Measurements from ENCODE around the gene HIVEP3. TPM values are rescaled to one million over a fixed set of nuclear protein-coding genes. Genes with fewer than 3 reads are reported as not detected.

Gene HIVEP3
- total RNA-seq, 1 experiment from 2014 or later, result 11.0 TPM

- Histone ChIP-seq H3K36me3 (ENCODE audit: low read depth) (no peaks in the 10 kb centered on the region), H3K27ac (peak overlapping the region; percentile 75), H3K4me1 (replicated peaks; ENCODE audit: insufficient read depth) (peaks cover 57% of the 10 kb centered on the region), H3F3A (ENCODE audit: insufficient read depth, low read depth) (peaks cover 43% of the 10 kb centered on the region), H4K20me1 (ENCODE audit: insufficient read depth) (no peaks in the 10 kb centered on the region), H3K9me3 (ENCODE audit: insufficient read depth, low read depth) (no peaks in the 10 kb centered on the region), H2AFZ (peak overlapping the region; percentile 67), H3K27me3 (ENCODE audit: insufficient read depth, low read depth) (no peaks in the 10 kb centered on the region), H3K79me2 (ENCODE audit: low read depth) (peaks cover 41% of the 10 kb centered on the region), H3K4me3 (peak overlapping the region; percentile 87), H3K4me2 (peak overlapping the region; percentile 100), H3K9me2 (ENCODE audit: insufficient read depth) (no peaks in the 10 kb centered on the region)
- POLR2A ChIA-PET (ENCODE audit: unreplicated experiment), result interaction anchor here (0.5 to 0.7 kb wide), 3 partner anchors 57 to 543 kb away, joined by 3 to 5 read pairs (median 4); partner anchors contain the start of gene CCDC30
- no peak for TF ChIP-seq EZH2 (IDR thresholded peaks at IDR 0.05; ENCODE audit: low read depth)
- TF ChIP-seq, protein P1, sequence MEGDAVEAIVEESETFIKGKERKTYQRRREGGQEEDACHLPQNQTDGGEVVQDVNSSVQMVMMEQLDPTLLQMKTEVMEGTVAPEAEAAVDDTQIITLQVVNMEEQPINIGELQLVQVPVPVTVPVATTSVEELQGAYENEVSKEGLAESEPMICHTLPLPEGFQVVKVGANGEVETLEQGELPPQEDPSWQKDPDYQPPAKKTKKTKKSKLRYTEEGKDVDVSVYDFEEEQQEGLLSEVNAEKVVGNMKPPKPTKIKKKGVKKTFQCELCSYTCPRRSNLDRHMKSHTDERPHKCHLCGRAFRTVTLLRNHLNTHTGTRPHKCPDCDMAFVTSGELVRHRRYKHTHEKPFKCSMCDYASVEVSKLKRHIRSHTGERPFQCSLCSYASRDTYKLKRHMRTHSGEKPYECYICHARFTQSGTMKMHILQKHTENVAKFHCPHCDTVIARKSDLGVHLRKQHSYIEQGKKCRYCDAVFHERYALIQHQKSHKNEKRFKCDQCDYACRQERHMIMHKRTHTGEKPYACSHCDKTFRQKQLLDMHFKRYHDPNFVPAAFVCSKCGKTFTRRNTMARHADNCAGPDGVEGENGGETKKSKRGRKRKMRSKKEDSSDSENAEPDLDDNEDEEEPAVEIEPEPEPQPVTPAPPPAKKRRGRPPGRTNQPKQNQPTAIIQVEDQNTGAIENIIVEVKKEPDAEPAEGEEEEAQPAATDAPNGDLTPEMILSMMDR (conservative IDR thresholded peaks at IDR 0.05), result no peak
- intact Hi-C loops (cut with micrococcal nuclease; ENCODE audit: unreplicated experiment), result loop anchor here (1.0 to 10.0 kb wide), 5 partner anchors 26 to 225 kb away; no protein-coding TSS in a partner anchor
- BruUV-seq (replicated peaks), result no TSS peak
- CTCF ChIA-PET, result interaction anchor here (1.1 kb wide), 1 partner anchor 404 kb away, joined by 3 read pairs; no protein-coding TSS in a partner anchor
- DNase-seq, result peak; percentile 83
Observed at GRCh38 chr1:41919764-41920397, 1.2 kb upstream of the HIVEP3 start.

GRCh38 chr1:41919131-41919530 lies 409 bp upstream of the HIVEP3 start:
- Histone ChIP-seq H3F3A (ENCODE audit: insufficient read depth, low read depth) (peaks cover 43% of the 10 kb centered on the region), H3K9me2 (ENCODE audit: insufficient read depth) (no peaks in the 10 kb centered on the region), H3K9me3 (ENCODE audit: insufficient read depth, low read depth) (no peaks in the 10 kb centered on the region), H3K4me1 (replicated peaks; ENCODE audit: insufficient read depth) (peaks cover 65% of the 10 kb centered on the region), H3K27ac (peak overlapping the region; percentile 75), H3K4me3 (peak overlapping the region; percentile 87), H3K79me2 (ENCODE audit: low read depth) (peaks cover 48% of the 10 kb centered on the region), H3K36me3 (ENCODE audit: low read depth) (no peaks in the 10 kb centered on the region), H4K20me1 (ENCODE audit: insufficient read depth) (no peaks in the 10 kb centered on the region), H3K4me2 (peak overlapping the region; percentile 100), H3K27me3 (ENCODE audit: insufficient read depth, low read depth) (no peaks in the 10 kb centered on the region), H2AFZ (peak overlapping the region; percentile 67)
- ChIA-PET POLR2A (ENCODE audit: unreplicated experiment) (interaction anchor here (0.6 kb wide), 1 partner anchor 228 kb away, joined by 5 read pairs; no protein-coding TSS in a partner anchor), CTCF (no interaction called here)
- TF ChIP-seq, protein P1 (conservative IDR thresholded peaks at IDR 0.05), result no peak
- no peak for TF ChIP-seq EZH2 (IDR thresholded peaks at IDR 0.05; ENCODE audit: low read depth)
- no peak for DNase-seq
- BruUV-seq (replicated peaks), result TSS peak; percentile 61
- intact Hi-C loops (cut with micrococcal nuclease; ENCODE audit: unreplicated experiment), result loop anchor here (1.0 to 10.0 kb wide), 3 partner anchors 106 to 226 kb away; no protein-coding TSS in a partner anchor

- H3K4me2 ChIP-seq, result peak overlapping the region; percentile 100
- TF ChIP-seq EZH2 (IDR thresholded peaks at IDR 0.05; ENCODE audit: low read depth), result no peak
- TF ChIP-seq, protein P1 (conservative IDR thresholded peaks at IDR 0.05), result no peak
- H3K27me3 ChIP-seq (ENCODE audit: insufficient read depth, low read depth), result no peaks in the 10 kb centered on the region
- H3K9me2 ChIP-seq (ENCODE audit: insufficient read depth), result no peaks in the 10 kb centered on the region
- intact Hi-C loops (cut with micrococcal nuclease; ENCODE audit: unreplicated experiment), result loop anchor here (2.0 to 10.0 kb wide), 2 partner anchors 105 to 227 kb away; no protein-coding TSS in a partner anchor
- no peaks in the 10 kb centered on the region for H4K20me1 ChIP-seq (ENCODE audit: insufficient read depth)
- ChIA-PET POLR2A (ENCODE audit: unreplicated experiment) (interaction anchor here (0.6 to 0.7 kb wide), 3 partner anchors 67 to 744 kb away, joined by 3 to 28 read pairs (median 3); no protein-coding TSS in a partner anchor), CTCF (interaction anchor here (0.9 kb wide), 2 partner anchors 37 to 106 kb away, joined by 4 to 8 read pairs; no protein-coding TSS in a partner anchor)
- peaks cover 43% of the 10 kb centered on the region for H3F3A ChIP-seq (ENCODE audit: insufficient read depth, low read depth)
- no TSS peak for BruUV-seq (replicated peaks)
- H3K9me3 ChIP-seq (ENCODE audit: insufficient read depth, low read depth), result no peaks in the 10 kb centered on the region
- peak overlapping the region; percentile 87 for H3K4me3 ChIP-seq
- H3K36me3 ChIP-seq (ENCODE audit: low read depth), result no peaks in the 10 kb centered on the region
- H3K4me1 ChIP-seq (replicated peaks; ENCODE audit: insufficient read depth), result peaks cover 70% of the 10 kb centered on the region
- H3K27ac ChIP-seq, result peak overlapping the region; percentile 9; the same call in 1 of the 2 replicates
- H3K79me2 ChIP-seq (ENCODE audit: low read depth), result peaks cover 60% of the 10 kb centered on the region
- H2AFZ ChIP-seq, result peak overlapping the region; percentile 80
- DNase-seq, result peak; percentile 42 to 55
Observed at GRCh38 chr1:41917835-41918449, 780 bp downstream of the HIVEP3 start.
